HG03066 (cell line): ENCODE data around the gene RNU1-2.
"Not testable (repeated sequence)": the region's sequence is repeated elsewhere in the genome, so short reads cannot be mapped to it uniquely, and the experiment has no call there.

Source experiments
- ATAC-seq: cut with Tn5 transposase; IDR thresholded peaks from one replicate; pipeline ENCODE4 v1.9.1; 2021; ENCODE audit warnings: low read depth; ENCODE audit not compliant: unreplicated experiment

Gene RNU1-2

DNA sequence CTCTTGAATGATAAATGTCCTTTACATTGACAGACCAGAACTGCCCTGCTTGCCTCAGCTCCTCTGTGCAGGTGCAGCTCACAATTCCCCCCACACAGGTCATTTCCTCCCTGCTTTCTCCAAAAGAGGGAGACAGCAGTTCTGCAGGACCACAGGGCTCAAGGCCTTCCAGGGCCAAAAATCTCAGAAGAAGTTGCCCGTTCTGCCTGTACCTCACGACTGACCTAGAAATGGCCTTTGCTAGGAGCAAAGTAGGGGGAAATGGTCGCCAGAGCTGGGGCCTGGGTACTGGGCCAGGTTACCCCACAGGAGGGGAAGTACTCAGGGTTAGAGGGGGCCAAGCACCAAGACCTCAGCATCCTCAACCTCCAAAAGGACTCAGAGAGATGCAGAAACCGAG, 11.1 kb downstream of the RNU1-2 start:
- no peak for ATAC-seq

DNA sequence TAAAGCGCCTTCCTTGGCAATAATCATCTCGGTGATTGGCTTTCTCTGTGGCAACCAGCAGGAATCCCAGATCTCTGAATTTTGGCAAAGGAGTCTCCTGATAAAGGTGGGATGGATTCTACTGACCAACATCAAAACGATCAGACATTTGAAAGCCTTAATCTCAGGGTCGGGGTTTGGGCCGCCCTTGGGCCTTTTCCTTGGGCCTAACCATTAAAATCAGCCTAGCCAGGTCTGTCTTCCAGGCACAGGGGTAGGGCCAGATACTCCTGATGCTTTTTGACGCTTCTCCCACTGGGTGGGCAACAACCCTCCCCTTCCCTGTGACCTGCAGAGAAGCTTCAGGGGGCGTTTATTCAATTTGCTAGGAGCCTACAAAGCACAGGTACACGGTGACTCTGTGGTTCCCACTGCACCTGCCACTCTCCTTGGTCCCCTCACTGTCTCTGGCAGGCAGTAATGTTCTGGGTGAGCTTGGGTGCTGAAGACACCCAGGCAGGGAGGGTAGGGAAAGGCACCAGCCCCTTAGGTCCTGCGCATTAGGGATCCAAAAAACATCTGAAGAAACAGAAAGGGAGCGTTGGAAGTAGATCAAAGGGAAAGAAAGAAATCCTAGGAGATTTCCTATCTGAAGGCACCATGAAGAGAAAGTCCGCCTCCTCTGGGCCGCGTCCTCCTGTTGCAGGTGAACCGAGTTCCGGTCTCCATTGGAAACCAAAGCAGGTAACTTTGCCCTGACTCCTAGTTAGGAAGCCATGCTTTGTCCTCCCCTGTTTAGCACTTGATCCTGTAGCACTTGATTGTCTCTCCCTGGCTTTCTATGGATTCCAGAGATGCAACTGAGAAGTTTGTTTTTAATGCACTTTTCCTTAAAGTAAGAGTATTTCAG, 12.3 kb downstream of the RNU1-2 start:
- no peak for ATAC-seq

DNA sequence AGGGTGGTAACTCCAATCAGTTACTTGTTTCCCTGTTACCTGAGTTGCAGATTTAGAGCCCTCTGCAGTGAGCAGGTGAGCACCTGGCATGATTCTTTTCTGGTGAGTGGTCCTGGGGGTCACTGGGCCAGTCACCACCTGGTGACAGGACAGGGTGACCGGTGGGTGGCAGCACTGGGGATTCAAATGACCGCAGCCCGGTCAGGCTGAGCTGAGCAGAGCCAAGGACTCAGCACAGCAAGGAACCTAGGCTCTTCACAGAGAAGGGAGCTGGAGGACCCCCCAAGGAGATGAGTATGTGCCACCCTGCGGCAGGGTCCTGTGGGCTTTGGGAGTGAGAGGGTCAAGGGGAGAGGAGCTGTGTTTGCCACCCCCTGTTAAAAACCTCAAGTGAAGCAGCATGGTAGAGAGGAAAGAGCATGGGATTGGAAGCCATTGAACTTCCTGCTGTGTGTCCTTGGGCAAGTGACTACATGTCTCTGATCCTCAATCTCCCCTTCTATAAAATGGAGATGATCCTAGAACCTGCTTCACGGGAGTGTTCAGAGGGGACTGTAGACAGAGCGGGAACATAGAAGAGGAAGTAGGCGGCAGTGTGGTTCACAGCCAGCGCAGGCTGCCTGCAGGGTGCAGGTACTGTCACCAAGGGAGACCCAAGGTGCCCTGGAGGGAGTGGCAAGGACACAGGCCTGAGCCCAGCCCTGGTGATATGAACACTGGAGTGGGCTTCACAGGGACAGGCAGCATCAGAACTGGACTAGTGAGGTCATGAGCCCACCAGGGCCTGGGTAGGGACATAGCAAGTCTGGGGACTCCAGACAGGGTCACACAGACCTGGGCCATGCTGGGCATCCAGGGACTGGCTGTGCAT, 16.3 kb downstream of the RNU1-2 start:
- not testable (repeated sequence) for ATAC-seq

DNA sequence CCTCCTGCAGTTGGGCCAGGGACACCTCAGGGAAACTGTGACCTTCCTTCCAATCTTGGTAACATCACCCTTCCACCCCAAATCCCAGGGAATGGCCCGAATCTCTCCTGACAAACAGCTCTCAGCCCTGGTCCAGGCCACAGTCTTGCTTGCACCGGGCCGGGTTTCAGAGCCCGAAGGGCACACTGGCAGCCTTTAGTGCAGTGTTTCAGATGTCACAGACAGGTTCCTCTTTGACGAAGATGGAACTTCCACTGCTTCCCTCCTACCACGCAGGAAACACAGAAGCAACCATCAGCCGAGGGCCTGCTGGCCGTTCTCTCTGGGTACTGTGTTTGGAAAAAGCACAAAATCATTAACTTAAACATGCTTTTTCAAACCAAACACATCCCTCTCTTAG, 17.0 kb downstream of the RNU1-2 start:
- not testable (repeated sequence) for ATAC-seq

DNA sequence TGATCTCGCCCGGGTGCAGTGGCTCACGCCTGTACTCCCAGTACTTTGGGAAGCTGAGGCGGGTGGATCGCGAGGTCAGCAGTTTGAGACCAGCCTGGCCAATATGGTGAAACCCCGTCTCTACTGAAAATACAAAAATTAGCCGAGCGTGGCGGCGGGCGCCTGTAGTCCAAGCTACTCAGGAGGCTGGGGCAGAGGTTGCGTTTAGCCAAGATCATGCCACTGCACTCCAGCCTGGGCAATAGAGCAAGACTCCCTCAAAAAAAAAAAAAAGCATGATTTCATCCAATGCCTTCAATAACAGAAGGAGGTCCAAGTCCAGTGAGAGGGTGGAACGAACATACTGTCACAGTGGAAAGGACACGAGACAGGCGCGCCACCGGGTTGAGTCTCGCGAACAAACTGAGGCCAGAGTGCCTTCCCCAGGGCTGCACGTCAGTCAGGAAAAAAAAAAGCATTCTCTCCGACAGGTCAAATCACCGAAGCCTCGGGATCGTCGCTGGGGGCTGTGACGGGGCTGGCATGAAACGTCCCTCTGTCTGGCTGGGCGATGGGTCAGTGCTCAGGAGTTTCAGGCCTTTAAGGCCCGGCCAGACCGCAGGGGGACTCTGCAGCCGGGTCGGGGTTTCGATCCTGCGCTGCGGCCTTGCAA, 17.5 kb downstream of the RNU1-2 start:
- ATAC-seq = peak; percentile 23

DNA sequence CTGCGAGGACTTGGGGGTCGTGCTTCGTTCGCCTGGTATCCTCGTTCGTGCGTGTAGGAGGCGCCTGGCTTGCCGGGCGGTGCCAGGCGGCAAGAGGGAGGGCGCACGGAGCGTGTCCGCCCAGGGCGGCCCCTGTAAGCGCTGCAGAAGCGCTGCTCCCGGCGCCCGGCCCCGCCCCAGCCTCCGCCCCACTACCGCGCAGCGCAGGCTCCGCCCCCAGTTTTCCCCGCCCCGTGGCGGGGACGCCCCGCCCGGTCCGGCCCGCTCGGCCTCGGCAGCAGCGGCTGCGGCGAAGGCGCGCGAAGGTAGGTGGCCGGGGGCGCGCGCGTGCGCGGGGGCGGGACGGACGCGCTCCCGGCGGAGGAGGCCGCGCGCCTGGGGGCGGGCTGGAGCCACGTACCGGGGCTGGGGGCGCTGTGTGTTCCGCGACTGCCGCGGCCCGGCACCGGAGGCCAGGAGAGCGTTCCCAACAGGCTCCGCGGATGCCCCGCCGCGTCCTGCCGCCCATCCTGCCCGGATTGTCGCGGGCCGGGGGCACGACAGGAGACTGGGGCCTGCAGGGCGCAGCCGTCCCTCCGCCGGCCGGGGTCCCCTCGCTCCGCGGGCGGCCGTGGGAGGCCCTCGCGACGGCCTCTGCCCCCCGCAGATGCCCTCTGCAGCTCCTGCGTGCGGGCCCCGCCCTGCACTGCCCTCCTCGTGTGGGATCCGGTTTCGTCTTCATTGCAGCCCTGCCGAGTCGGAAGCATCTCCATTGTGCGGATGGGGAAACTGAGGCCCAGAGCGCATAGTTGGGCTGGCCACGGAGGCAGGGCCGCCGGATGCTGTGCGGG, 18.3 kb downstream of the RNU1-2 start:
- peak; percentile 88 for ATAC-seq

DNA sequence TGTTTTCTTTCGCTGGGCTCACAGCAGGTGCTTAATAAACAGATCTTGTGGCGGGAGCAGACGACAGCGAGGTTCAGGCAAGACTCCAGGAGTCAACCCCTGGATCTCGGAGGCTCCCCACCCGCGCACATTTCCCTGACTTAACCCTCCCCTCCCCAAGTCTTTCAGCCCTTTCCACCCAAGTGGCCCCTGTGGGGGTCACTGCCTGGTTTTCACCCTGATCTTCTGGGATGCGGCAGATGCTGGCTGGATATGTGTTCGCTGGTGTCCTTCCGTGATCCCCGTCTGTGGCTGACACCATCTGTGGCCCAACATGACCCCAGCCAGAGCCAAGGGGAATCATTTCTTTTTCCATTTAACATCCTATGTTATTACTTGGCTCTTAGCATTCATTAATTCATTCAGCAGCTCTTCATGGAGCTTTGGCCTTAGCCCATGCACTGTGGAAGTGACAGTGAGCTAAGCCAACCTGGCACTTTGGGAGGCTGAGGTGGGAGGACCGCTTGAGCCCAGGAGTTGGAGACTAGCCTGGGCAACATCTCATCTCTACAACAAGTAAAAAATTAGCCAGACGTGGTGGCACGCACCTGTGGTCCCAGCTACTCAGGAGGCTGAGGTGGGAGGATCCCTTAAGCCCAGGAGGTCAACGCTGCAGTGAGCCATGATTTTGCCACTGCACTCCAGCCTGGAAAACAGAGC, 19.3 kb downstream of the RNU1-2 start:
- not testable (repeated sequence) for ATAC-seq

DNA sequence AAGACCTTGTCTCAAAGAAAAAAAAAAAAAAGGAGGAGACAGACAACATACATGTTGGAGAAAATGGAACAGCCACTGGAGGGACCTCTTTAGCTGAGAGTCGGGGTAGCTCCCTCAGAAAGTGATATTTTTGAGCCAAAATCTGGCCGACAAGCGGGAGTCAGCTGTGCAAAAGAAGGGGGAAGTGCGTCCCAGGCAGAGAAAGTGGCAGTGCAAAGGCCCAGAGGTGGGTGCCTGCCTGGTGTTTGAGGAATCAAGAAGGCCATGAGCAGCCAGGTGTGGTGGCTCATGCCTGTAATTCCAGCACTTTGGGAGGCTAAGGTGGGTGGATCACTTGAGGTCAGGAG, 19.8 kb downstream of the RNU1-2 start:
- no peak for ATAC-seq

DNA sequence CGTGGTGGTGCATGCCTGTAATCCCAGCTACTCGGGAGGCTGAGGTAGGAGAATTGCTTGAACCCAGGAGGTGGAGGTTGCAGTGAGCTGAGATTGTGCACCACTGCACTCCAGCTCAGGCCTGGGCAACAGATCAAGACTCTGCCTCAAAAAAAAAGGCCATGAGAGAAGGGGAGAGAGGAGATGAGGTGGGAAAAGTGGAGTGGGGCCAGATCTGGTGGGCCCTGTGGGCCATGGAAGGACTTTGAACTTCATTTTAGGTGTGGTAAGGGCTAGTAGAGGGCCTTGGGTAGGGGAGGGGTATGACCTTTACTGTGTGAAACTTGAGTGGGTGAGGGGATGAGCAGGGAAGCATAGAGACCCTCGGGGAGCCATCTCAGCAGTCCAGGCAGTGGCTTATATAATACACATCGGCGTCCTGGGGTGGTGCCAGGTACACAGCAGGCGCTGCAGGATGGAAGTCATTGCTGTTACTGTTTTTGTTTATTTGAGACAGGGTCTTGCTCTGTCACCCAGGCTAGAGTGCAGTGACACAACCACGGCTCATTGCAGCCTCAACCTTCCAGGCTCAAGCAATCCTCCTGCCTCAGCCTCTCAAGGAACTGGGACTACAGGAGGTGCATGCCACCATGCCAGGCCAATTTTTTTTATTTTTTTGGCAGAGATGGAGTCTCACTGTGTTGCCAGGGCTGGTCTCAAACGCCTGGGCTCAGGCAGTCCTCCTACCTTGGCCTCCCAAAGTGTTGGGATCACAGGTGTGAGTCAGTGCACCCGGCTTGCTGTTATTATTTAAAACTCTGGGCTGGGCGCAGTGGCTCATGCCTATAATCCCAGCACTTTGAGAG, 20.5 kb downstream of the RNU1-2 start:
- not testable (repeated sequence) for ATAC-seq

DNA sequence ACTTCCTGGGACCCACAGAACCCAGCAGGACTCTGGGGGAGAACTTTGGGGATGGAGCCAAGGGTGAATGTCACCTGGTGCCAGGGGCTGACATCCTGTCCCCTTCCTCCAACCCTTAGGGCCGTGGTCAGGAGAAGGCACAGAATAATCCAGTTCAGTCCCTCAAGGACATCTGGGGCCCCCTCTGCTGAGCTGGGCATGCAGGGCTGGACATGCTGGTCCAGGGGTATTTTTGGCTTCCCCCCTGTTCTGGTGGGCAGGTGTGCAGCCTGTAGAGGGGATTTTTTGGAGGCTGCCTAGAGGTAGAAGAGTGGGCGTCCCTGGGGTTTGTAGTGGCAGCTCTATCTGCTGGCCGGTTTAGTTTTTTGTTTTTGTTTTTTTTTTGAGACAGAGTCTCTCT, 22.6 kb downstream of the RNU1-2 start:
- no peak for ATAC-seq

DNA sequence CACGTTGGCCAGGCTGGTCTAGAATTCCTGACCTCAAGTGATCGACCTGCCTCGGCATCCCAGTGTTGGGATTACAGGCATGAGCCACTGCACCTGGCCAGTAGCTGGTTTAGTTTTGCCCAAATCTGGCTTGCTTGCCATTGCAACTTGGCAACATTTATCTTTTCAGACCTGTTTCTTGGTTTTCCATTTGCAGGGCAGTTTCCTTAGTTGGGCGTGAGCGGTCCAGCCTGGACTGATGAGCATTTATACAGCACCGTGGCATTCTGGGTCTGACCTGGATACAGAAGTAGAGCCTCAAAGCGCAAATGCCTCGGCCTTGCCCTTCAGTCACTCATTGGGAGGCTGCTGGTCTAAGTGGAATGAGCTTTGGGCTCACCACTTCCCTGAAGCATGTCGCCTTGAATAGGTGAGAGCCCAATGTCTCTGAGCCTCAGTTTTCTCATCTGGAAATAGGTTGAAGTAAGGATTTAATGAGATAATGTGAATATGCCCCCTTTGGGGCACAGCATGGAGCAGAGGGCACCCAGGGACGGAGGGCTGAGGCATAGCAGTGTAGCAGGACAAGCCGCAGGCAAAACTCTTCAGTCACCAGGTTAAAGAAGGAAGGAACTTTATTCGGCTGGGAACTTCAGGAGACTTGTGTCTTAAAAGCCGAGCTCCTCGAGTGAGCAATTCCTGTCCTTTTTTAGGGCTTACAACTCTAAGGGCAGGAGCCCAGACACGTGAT, 23.3 kb downstream of the RNU1-2 start:
- not testable (repeated sequence) for ATAC-seq

DNA sequence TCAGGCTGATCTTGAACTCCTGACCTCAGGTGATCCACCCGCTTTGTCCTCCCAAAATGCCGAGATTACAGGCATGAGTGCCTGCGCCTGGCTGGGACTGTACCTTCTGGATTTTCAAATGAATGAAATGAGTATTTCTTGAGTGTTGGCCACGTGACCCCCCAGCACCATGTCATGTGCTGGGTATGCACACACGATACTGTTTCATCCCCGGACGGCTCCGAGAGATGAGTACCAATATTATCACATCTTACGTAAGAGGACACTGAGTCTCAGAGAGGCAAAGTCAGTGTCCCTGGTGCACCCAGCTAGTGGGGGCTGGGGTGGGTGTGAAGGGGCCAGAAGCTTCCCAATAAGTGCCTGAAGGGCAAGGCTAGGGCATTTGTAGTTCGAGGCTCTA, 25.2 kb downstream of the RNU1-2 start:
- ATAC-seq = no peak

DNA sequence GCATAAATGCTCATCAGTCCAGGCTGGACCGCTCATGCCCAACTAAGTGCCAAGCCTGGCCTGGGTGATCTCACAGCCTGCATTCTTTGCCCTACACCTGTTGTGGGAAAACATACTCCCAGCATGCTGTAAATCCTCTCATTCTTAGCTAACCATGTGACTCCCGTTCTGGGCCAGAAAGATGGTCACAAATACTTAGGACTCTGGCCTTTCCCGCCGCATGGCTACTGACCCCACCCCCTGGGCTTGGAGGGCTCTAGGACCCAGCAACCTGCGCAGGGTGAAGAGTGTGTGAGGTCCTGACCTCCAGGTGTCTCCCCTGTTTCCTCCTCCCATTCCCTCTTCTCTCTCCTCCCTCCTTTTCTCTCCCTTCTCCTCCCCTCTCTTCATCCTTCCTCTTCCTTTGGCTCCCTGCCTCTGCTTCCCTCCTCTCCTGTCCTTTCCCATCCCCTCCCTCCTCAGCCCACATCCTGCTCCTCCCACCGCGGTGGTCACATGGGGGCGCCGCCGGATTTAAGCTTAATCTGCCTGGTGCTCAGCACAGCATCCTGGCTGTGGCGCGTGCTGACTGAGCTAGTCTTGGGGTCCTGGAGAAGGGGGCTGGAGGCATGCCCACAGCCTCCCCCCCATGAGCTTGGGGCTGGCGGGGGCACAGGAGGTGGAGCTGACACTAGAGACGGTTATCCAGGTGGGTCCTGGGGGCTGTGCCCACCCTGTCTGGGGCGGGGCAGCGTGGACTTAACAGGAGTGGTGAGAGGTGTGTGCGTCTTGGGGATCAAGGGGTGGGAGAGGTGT, 25.8 kb downstream of the RNU1-2 start, which contains the start of gene CROCC:
Gene CROCC, plus strand, starts transcription at position 541 of the 795 bp plus-strand sequence. Its CDS starts 88 bp downstream, at position 629.
- ATAC-seq = no peak

DNA sequence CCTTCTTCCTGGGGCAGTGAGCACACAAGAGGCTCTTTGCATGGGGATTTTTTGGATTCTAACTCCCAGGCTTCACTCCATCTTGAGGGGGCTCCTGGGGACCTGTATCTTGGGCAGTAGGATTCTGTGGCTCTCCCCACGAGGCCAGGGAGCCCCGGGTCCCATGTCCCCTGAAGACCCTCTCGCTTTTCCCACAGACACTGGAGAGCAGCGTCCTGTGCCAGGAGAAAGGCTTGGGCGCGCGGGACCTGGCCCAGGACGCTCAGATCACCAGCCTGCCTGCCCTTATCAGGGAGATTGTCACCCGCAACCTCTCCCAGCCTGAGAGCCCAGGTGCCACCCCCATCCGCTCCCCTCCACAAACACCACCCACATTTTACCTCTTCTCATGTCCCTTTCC, 26.7 kb downstream of the RNU1-2 start:
- no peak for ATAC-seq

DNA sequence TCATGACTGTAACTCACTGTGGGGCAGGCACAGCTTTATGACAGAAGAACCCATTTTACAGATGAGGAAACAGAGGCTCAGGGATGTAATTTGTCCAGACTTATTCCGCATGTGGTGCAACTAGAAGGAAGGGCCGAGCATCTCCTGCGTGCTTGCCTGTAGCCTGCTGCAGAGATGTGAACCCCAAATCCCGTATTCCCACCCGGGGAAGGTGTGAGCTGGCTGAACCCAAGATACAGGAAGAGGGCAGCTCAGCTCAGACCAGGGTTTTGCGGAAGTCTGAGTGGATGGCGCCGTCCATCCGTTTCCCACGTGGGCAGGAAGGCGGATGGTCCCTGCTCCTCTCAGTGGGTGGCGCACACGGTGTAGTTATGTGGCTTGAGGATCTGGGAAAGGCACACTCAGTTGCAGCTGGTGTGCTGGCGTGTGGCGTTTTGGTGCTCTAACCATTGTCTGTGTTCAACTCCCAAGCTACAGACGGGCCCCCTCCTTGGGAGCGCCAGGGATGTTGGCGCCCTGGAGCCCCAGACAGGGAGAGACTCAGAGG, 27.2 kb downstream of the RNU1-2 start:
- no peak for ATAC-seq

DNA sequence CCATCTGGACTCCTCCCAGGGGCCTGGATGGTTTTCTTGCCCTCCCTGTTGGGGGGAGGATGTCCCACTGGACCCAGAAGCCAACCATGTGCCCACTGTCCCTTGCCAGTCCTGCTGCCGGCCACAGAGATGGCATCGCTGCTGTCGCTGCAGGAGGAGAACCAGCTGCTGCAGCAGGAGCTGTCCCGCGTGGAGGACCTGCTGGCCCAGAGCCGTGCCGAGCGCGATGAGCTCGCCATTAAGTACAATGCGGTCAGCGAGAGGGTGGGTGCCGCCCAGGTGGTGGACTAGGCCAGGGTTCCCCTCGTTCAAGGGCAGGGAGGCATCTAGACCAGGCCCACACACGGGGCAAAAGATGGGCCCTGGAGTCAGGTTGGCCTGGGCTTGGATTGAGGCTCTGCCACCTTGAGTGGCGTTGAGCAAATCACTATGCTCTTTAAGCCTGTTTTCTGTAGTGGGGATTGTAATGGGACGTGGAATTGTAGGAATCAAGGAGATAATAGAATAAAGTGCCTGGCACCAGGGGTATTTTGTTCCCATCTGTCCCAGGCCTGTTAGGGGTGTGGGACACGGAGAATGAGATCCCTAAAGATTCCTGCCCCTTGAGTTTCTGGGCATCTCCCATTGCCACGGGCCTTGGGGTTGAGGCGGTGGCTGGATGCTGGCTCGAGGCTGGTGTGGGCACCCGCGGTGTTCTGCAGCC, 28.6 kb downstream of the RNU1-2 start:
- ATAC-seq = no peak
